Mesothelial cell of epicardium (in vitro differentiated cells): Measurements from ENCODE around the gene TBX15. TPM values are rescaled to one million over a fixed set of nuclear protein-coding genes. Genes with fewer than 3 reads are reported as not detected.

Source experiments
- DNase-seq, 2 experiments: peaks; one replicate each; pipeline ENCODE4 v3.0.0; 2021; ENCODE audit warnings: low spot score in 2 of 2; ENCODE audit not compliant: unreplicated experiment in 2 of 2
- H3K27ac Mint-ChIP-seq: 2 replicates; pipeline ENCODE4 v1.8.0; 2021; ENCODE audit warnings: mixed read lengths
- H3K27me3 Mint-ChIP-seq: 2 replicates; pipeline ENCODE4 v1.8.0; 2021; ENCODE audit warnings: low read depth, mixed read lengths
- H3K36me3 Mint-ChIP-seq: 2 replicates; pipeline ENCODE4 v1.8.0; 2021; ENCODE audit warnings: mixed read lengths
- H3K4me1 Mint-ChIP-seq: 2 replicates; pipeline ENCODE4 v1.8.0; 2021; ENCODE audit warnings: mixed read lengths
- H3K4me3 Mint-ChIP-seq: 2 replicates; pipeline ENCODE4 v1.8.0; 2021; ENCODE audit warnings: mild to moderate bottlenecking, moderate library complexity, mixed read lengths
- H3K9me3 Mint-ChIP-seq: 2 replicates; pipeline ENCODE4 v1.8.0; 2021; ENCODE audit warnings: mixed read lengths
- total RNA-seq: library from RNA; stranded (reverse); gene quantifications from 3 replicates; pipeline ENCODE4 v1.2.1, GENCODE V29; 2021
- TF ChIP-seq, protein P1 (sequence below): fragments of 200-600 bp; sonication (generic); IDR thresholded peaks from one replicate; pipeline ENCODE4 v1.5.0; 2021; ENCODE audit warnings: antibody characterized with exemption; ENCODE audit not compliant: unreplicated experiment

TBX15 gene
- total RNA-seq, 1 donor from 2014 or later, result not detected

DNA sequence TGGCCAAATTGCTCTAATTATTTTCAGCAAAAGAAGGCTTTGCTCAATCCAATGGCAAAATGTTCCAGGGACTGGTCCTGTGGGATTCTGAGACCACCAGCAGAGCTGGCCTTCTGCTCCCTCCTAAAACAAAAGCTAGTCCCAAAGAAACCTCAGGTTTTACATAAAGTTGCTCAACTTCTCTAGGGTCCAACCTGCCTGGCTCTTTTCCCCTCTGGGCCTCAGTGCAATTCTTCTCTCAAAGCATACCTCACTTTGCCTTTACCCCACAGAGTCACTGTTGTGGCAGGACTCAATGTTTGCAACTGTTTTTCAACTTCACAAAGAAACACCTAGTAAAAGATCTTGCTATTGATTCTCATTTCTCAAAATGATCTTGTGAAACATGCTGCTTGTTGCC, 39.8 kb downstream of the TBX15 start:
- H3K27me3 Mint-ChIP-seq, result peaks cover 32% of the 10 kb centered on the region
- no peak overlapping the region for H3K4me3 Mint-ChIP-seq
- H3K9me3 Mint-ChIP-seq, result no peaks in the 10 kb centered on the region
- DNase-seq, result no peak
- no peaks in the 10 kb centered on the region for H3K36me3 Mint-ChIP-seq
- H3K27ac Mint-ChIP-seq, result no peak overlapping the region
- H3K4me1 Mint-ChIP-seq, result no peaks in the 10 kb centered on the region
- TF ChIP-seq, protein P1, sequence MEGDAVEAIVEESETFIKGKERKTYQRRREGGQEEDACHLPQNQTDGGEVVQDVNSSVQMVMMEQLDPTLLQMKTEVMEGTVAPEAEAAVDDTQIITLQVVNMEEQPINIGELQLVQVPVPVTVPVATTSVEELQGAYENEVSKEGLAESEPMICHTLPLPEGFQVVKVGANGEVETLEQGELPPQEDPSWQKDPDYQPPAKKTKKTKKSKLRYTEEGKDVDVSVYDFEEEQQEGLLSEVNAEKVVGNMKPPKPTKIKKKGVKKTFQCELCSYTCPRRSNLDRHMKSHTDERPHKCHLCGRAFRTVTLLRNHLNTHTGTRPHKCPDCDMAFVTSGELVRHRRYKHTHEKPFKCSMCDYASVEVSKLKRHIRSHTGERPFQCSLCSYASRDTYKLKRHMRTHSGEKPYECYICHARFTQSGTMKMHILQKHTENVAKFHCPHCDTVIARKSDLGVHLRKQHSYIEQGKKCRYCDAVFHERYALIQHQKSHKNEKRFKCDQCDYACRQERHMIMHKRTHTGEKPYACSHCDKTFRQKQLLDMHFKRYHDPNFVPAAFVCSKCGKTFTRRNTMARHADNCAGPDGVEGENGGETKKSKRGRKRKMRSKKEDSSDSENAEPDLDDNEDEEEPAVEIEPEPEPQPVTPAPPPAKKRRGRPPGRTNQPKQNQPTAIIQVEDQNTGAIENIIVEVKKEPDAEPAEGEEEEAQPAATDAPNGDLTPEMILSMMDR, result no peak

DNA sequence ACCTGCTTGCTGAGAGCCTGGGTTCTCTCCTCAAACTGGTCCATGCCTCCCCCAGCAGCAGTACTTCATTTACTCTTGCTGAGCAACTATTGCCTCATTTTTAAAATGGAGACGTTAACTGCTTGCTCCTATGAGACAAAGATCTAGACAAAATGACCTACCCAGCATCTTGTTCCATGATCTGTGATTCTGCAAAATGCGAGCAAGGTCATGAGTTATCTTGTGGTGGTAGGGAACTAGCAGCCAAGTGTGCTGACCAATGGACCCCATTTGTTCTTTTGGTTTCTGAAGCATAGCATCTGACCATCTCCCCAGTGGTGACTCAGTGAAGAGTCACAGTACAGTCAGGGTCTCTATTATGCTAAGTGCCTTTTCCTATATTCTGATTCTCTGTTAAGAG, 40.4 kb downstream of the TBX15 start:
- TF ChIP-seq, protein P1, result no peak
- H3K9me3 Mint-ChIP-seq, result no peaks in the 10 kb centered on the region
- no peak overlapping the region for H3K4me3 Mint-ChIP-seq
- DNase-seq, result no peak
- H3K36me3 Mint-ChIP-seq, result no peaks in the 10 kb centered on the region
- H3K4me1 Mint-ChIP-seq, result no peaks in the 10 kb centered on the region
- no peak overlapping the region for H3K27ac Mint-ChIP-seq
- H3K27me3 Mint-ChIP-seq, result peaks cover 37% of the 10 kb centered on the region

DNA sequence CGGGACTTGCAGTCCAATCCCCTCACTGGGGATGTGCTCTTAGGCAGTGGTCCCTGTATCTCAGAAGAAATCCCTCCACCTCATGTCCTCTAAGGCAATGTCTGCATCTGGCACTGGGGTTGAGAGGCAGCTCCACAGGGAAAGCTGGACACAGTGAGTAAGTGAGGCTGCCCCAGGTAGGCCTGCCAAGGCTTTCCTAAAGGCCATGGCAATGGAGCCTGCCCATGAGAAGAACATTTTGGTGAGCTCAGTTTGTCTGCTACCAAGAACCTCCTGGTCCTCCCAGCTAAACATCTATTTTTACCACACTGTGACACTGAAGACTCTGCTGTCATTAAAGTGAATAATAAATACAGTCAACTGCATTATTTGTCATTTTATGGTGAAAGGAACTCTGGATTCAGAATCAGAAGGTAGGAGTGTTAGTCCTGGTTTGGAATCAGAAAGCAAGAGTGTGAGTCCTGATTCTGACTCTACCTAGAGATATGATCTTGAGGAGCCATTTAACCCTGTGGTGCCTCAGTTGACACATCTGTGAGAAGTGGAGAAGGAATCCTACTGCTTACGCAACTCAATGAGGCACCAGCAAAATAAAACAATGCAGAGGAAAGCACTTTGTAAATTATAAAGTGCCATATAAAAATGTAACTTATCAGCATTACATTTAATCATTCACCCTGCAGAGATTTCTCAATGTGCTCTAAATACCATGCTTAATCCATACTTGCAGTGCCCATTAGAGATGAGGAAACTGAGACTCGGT, 41.0 kb downstream of the TBX15 start:
- DNase-seq, result no peak
- Mint-ChIP-seq H3K27ac (no peak overlapping the region), H3K4me1 (no peaks in the 10 kb centered on the region), H3K9me3 (no peaks in the 10 kb centered on the region), H3K27me3 (peaks cover 42% of the 10 kb centered on the region), H3K4me3 (no peak overlapping the region), H3K36me3 (no peaks in the 10 kb centered on the region)
- TF ChIP-seq, protein P1, result no peak

DNA sequence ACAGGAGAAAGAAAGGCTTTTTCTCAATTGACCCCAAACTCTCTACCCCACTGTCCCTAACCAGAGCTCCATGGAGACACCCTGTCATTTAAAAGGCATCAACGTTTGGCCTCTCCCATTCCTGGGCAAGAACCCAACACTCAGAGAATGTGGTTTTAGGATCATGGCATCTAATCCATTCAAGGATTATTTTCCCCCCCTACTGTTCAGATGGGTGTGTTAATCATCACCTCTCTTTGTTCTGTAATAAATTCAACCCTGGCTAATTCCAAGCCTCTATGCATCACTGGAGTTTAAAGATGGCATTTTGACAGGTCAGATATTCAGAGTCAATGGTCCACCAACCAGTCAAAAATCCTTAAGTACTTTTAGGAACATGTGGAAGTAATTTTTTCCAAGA, 42.7 kb downstream of the TBX15 start:
- H3K9me3 Mint-ChIP-seq, result no peaks in the 10 kb centered on the region
- H3K36me3 Mint-ChIP-seq, result no peaks in the 10 kb centered on the region
- H3K4me3 Mint-ChIP-seq, result no peak overlapping the region
- TF ChIP-seq, protein P1, result no peak
- H3K27ac Mint-ChIP-seq, result no peak overlapping the region
- DNase-seq, result no peak
- H3K27me3 Mint-ChIP-seq, result peaks cover 50% of the 10 kb centered on the region
- H3K4me1 Mint-ChIP-seq, result no peaks in the 10 kb centered on the region

DNA sequence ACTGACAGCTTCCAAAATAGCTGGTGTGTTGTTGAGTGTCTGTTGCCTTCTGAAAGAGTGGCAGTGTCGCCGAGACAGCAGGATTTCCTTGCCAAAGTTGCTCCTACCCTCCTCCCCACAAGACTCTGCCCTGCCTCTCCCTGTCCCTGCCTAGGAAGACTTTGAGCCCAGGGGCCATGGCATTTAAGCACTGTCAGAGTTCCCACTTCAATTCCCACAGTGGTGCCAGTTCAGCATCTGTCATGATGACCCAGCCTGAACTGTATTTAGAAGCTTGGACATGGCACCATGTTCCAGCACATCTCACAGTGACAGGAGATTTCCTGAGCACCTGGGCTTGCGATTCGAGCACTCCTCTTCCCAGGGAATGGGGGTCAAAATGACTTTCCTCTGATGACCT, 43.6 kb downstream of the TBX15 start:
- TF ChIP-seq, protein P1, result no peak
- no peak for DNase-seq
- no peak overlapping the region for H3K27ac Mint-ChIP-seq
- no peaks in the 10 kb centered on the region for H3K4me1 Mint-ChIP-seq
- peaks cover 54% of the 10 kb centered on the region for H3K27me3 Mint-ChIP-seq
- no peak overlapping the region for H3K4me3 Mint-ChIP-seq
- no peaks in the 10 kb centered on the region for H3K9me3 Mint-ChIP-seq
- H3K36me3 Mint-ChIP-seq, result no peaks in the 10 kb centered on the region
